ENCODE measurements around the gene LITAF. TPM values are rescaled to one million over a fixed set of nuclear protein-coding genes. Genes with fewer than 3 reads are reported as not detected.
"Not testable (repeated sequence)": the region's sequence is repeated elsewhere in the genome, so short reads cannot be mapped to it uniquely, and the experiment has no call there.

LITAF gene
- total and polyA plus RNA-seq, 4 donors = 5.2 to 65.2 (median 36.0) TPM

DNA sequence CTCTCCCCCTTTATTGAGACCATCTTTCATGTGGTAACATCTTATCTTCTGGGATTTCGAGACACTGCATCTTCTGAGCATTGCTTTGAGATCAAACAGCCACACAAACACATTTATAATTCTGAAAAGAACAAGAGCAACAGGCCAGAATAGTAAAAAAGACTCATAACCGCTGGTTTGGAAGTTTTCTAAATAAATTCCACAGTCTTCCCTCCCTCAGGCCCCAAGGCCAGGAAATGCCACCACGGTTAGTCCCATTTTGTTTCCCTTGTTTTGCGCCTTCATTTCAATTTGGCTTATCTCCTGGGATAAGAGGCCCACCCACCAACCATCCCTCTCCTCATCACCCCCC is 25.3 kb downstream of the LITAF start:
- 75% methylated on average over 4 of the region's 4 CpGs for WGBS
- Histone ChIP-seq H3K9me3 (ENCODE audit: control insufficient read depth in 4 of 4, low read length in 3 of 4) (no peaks in the 10 kb centered on the region), H3K27ac (ENCODE audit: low read depth in 1 of 2, low read length in 2 of 2) (peak overlapping the region; percentile 53 to 64), H3K4me3 (ENCODE audit: low read depth in 1 of 3, low read length in 3 of 3) (no peak overlapping the region), H3K36me3 (ENCODE audit: control insufficient read depth in 4 of 4, insufficient read depth in 3 of 4, low read depth in 1 of 4, low read length in 3 of 4) (peaks cover 0 to 4% (median 1%) of the 10 kb centered on the region in 4 donors), H3K4me1 (ENCODE audit: control insufficient read depth in 4 of 4, insufficient read depth in 4 of 4, low read length in 3 of 4) (peaks cover 2 to 22% (median 16%) of the 10 kb centered on the region in 4 donors), H3K9ac (ENCODE audit: low read depth in 1 of 2, low read length in 2 of 2) (peak overlapping the region in 1 of 2 donors; percentile 21), H3K27me3 (ENCODE audit: control insufficient read depth in 4 of 4, insufficient read depth in 4 of 4, low read length in 3 of 4) (no peaks in the 10 kb centered on the region)
- no peak for DNase-seq (ENCODE audit: low spot score)
- no peak for TF ChIP-seq JUND (IDR thresholded peaks at IDR 0.05)

DNA sequence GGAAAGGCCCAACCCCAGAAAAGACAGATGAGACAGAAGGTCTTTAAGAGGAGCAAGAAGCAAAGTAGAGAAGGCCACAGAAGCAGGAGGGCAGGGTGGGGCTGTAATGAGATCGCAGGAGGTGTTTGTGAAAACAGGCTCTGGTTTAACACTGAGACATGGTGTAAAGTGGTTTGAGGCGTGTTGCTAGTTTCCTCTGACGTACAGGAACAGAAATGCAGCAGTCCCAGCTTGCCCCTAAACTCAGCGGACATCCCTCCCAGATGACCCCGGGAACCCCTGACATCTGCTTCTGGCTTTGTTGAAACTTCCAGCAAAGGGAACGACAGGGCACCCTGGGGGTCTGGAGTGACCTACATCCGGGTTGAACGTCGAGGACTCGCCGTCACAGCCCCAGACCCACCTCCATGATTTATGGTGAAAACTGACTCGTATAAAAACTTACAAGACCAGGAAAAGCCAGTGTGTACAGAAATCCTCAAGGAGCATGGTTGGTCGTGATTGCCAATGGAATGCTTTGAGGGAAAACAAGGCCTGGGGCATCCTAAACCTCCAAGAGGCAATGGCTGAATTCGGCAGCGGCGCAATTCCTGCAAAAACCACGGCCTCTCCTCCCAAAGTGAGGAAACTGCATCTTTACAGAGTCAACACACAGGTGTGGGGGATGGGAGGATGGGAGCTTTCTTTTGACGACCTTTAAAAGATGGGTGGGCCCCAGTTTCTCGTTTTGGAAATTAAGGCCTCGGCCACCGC is 25.8 kb downstream of the LITAF start:
- WGBS = 69% methylated on average over 21 of the region's 21 CpGs
- Histone ChIP-seq H3K36me3 (ENCODE audit: control insufficient read depth in 4 of 4, insufficient read depth in 3 of 4, low read depth in 1 of 4, low read length in 3 of 4) (peaks cover 3 to 10% (median 4%) of the 10 kb centered on the region in 4 donors), H3K9ac (ENCODE audit: low read depth in 1 of 2, low read length in 2 of 2) (no peak overlapping the region), H3K4me3 (ENCODE audit: low read depth in 1 of 3, low read length in 3 of 3) (no peak overlapping the region), H3K9me3 (ENCODE audit: control insufficient read depth in 4 of 4, low read length in 3 of 4) (peaks cover 0 to 2% (median 0%) of the 10 kb centered on the region in 4 donors), H3K27ac (ENCODE audit: low read depth in 1 of 2, low read length in 2 of 2) (peak overlapping the region; percentile 53 to 64), H3K4me1 (ENCODE audit: control insufficient read depth in 4 of 4, insufficient read depth in 4 of 4, low read length in 3 of 4) (peaks cover 2 to 22% (median 16%) of the 10 kb centered on the region in 4 donors), H3K27me3 (ENCODE audit: control insufficient read depth in 4 of 4, insufficient read depth in 4 of 4, low read length in 3 of 4) (no peaks in the 10 kb centered on the region)
- no peak for DNase-seq (ENCODE audit: low spot score)
- TF ChIP-seq, protein P1, sequence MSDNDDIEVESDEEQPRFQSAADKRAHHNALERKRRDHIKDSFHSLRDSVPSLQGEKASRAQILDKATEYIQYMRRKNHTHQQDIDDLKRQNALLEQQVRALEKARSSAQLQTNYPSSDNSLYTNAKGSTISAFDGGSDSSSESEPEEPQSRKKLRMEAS (IDR thresholded peaks at IDR 0.05) = no peak
- peak; percentile 99 for TF ChIP-seq NR2F2 (IDR thresholded peaks at IDR 0.05)
- peak; percentile 51 to 67 for TF ChIP-seq RXRA (IDR thresholded peaks at IDR 0.05)
- TF ChIP-seq RAD21 (IDR thresholded peaks at IDR 0.05) = no peak
- TF ChIP-seq, protein P2, sequence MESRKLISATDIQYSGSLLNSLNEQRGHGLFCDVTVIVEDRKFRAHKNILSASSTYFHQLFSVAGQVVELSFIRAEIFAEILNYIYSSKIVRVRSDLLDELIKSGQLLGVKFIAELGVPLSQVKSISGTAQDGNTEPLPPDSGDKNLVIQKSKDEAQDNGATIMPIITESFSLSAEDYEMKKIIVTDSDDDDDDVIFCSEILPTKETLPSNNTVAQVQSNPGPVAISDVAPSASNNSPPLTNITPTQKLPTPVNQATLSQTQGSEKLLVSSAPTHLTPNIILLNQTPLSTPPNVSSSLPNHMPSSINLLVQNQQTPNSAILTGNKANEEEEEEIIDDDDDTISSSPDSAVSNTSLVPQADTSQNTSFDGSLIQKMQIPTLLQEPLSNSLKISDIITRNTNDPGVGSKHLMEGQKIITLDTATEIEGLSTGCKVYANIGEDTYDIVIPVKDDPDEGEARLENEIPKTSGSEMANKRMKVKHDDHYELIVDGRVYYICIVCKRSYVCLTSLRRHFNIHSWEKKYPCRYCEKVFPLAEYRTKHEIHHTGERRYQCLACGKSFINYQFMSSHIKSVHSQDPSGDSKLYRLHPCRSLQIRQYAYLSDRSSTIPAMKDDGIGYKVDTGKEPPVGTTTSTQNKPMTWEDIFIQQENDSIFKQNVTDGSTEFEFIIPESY (IDR thresholded peaks at IDR 0.05) = no peak
- TF ChIP-seq EGR1 (IDR thresholded peaks at IDR 0.05; ENCODE audit: low read depth in 2 of 2) = no peak
- TF ChIP-seq, protein P3, sequence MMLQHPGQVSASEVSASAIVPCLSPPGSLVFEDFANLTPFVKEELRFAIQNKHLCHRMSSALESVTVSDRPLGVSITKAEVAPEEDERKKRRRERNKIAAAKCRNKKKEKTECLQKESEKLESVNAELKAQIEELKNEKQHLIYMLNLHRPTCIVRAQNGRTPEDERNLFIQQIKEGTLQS (IDR thresholded peaks at IDR 0.05) = no peak
- TF ChIP-seq TAF1 (conservative IDR thresholded peaks at IDR 0.05) = no peak
- TF ChIP-seq JUND (IDR thresholded peaks at IDR 0.05) = no peak
- peak; percentile 70 for TF ChIP-seq SP1 (IDR thresholded peaks at IDR 0.05)
- no peak for TF ChIP-seq FOXA2 (IDR thresholded peaks at IDR 0.05)
- no peak for TF ChIP-seq FOXA1 (IDR thresholded peaks at IDR 0.05)
- no peak for TF ChIP-seq GABPA (IDR thresholded peaks at IDR 0.05 in 1 of 2, conservative IDR thresholded peaks at IDR 0.05 in 1 of 2)
- TF ChIP-seq, protein P4, sequence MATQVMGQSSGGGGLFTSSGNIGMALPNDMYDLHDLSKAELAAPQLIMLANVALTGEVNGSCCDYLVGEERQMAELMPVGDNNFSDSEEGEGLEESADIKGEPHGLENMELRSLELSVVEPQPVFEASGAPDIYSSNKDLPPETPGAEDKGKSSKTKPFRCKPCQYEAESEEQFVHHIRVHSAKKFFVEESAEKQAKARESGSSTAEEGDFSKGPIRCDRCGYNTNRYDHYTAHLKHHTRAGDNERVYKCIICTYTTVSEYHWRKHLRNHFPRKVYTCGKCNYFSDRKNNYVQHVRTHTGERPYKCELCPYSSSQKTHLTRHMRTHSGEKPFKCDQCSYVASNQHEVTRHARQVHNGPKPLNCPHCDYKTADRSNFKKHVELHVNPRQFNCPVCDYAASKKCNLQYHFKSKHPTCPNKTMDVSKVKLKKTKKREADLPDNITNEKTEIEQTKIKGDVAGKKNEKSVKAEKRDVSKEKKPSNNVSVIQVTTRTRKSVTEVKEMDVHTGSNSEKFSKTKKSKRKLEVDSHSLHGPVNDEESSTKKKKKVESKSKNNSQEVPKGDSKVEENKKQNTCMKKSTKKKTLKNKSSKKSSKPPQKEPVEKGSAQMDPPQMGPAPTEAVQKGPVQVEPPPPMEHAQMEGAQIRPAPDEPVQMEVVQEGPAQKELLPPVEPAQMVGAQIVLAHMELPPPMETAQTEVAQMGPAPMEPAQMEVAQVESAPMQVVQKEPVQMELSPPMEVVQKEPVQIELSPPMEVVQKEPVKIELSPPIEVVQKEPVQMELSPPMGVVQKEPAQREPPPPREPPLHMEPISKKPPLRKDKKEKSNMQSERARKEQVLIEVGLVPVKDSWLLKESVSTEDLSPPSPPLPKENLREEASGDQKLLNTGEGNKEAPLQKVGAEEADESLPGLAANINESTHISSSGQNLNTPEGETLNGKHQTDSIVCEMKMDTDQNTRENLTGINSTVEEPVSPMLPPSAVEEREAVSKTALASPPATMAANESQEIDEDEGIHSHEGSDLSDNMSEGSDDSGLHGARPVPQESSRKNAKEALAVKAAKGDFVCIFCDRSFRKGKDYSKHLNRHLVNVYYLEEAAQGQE (IDR thresholded peaks at IDR 0.05) = no peak
- TF ChIP-seq HNF4A (conservative IDR thresholded peaks at IDR 0.05) = no peak
- TF ChIP-seq YY1 (IDR thresholded peaks at IDR 0.05) = no peak
- no peak for TF ChIP-seq HNF4G (IDR thresholded peaks at IDR 0.05)
- TF ChIP-seq, protein P5, sequence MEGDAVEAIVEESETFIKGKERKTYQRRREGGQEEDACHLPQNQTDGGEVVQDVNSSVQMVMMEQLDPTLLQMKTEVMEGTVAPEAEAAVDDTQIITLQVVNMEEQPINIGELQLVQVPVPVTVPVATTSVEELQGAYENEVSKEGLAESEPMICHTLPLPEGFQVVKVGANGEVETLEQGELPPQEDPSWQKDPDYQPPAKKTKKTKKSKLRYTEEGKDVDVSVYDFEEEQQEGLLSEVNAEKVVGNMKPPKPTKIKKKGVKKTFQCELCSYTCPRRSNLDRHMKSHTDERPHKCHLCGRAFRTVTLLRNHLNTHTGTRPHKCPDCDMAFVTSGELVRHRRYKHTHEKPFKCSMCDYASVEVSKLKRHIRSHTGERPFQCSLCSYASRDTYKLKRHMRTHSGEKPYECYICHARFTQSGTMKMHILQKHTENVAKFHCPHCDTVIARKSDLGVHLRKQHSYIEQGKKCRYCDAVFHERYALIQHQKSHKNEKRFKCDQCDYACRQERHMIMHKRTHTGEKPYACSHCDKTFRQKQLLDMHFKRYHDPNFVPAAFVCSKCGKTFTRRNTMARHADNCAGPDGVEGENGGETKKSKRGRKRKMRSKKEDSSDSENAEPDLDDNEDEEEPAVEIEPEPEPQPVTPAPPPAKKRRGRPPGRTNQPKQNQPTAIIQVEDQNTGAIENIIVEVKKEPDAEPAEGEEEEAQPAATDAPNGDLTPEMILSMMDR (IDR thresholded peaks at IDR 0.05; ENCODE audit: low read depth, low read length, missing input control) = no peak

DNA sequence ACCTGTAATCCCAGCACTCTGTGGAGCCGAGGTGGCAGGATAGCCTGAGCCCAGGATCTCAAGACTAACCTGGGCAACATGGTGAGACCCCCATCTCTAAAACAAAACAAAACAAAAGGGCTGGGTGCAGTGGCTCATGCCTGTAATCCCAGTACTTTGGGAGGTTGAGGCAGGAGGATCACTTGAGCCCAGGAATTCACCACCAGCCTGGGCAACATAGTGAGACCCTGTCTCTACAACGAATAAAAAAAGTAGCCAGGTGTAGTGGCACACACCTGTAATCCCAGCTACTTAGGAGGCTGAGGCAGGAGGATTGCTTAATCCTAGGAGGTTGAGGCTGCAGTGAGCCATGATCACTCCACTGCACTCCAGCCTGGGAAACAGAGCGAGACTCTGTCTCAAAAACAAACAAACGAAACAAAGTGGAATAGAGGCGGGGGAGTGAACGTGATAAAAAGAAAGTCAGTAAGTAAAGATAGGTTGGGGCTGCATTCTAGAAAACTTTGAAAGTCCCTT is 28.4 kb downstream of the LITAF start:
- not testable (repeated sequence) for H3K4me3 ChIP-seq (ENCODE audit: low read depth in 1 of 3, low read length in 3 of 3); H3K9ac ChIP-seq (ENCODE audit: low read depth in 1 of 2, low read length in 2 of 2); H3K9me3 ChIP-seq (ENCODE audit: control insufficient read depth in 4 of 4, low read length in 3 of 4); DNase-seq (ENCODE audit: low spot score); H3K27me3 ChIP-seq (ENCODE audit: control insufficient read depth in 4 of 4, insufficient read depth in 4 of 4, low read length in 3 of 4)
- H3K36me3 ChIP-seq (ENCODE audit: control insufficient read depth in 4 of 4, insufficient read depth in 3 of 4, low read depth in 1 of 4, low read length in 3 of 4) = peaks cover 5 to 12% (median 7%) of the 10 kb centered on the region in 4 donors
- peak overlapping the region in 1 of 2 donors; percentile 15 for H3K27ac ChIP-seq (ENCODE audit: low read depth in 1 of 2, low read length in 2 of 2)
- 95% methylated on average over 6 of the region's 6 CpGs for WGBS
- H3K4me1 ChIP-seq (ENCODE audit: control insufficient read depth in 4 of 4, insufficient read depth in 4 of 4, low read length in 3 of 4) = peaks cover 2 to 14% (median 6%) of the 10 kb centered on the region in 4 donors
